WTC11 (cell line): ENCODE data around the gene ABHD12. TPM values are rescaled to one million over a fixed set of nuclear protein-coding genes. Genes with fewer than 3 reads are reported as not detected.

Experiments used
- ATAC-seq: fragments of 200-7000 bp; cut with Tn5 transposase; 2 replicates; pipeline ENCODE4 v1.10.0; 2021; ENCODE audit warnings: mild to moderate bottlenecking, moderate library complexity
- CTCF ChIA-PET: fragments of 300-600 bp; sonication (Branson Sonifier 250); formaldehyde crosslinking; loops from one replicate; lab custom pipeline; 2021; ENCODE audit warnings: antibody characterized with exemption; lab: Charles Lee
- POLR2A ChIA-PET: fragments of 350-600 bp; sonication (Branson Sonifier 250); formaldehyde crosslinking; loops from one replicate; lab custom pipeline; 2021; ENCODE audit warnings: antibody characterized with exemption; lab: Charles Lee
- DNase-seq: peaks from one replicate; pipeline ENCODE4 v3.0.0; 2021; ENCODE audit warnings: low spot score
- H3K27ac Mint-ChIP-seq: 2 replicates; pipeline ENCODE4 v1.8.0; 2021; ENCODE audit warnings: mixed read lengths
- H3K27me3 Mint-ChIP-seq: 2 replicates; pipeline ENCODE4 v1.8.0; 2021; ENCODE audit warnings: low read depth, mild to moderate bottlenecking, moderate library complexity, mixed read lengths
- H3K36me3 Mint-ChIP-seq: 2 replicates; pipeline ENCODE4 v1.8.0; 2021; ENCODE audit warnings: mixed read lengths
- H3K4me1 Mint-ChIP-seq: 2 replicates; pipeline ENCODE4 v1.8.0; 2022; ENCODE audit warnings: mixed read lengths
- H3K4me3 Mint-ChIP-seq: 2 replicates; pipeline ENCODE4 v1.8.0; 2021; ENCODE audit warnings: mild to moderate bottlenecking, moderate library complexity, mixed read lengths
- H3K9me3 Mint-ChIP-seq: 2 replicates; pipeline ENCODE4 v1.8.0; 2021; ENCODE audit warnings: mixed read lengths
- ATF1 ChIP-seq: sonication (generic); formaldehyde crosslinking; IDR thresholded peaks from 2 replicates; pipeline ENCODE4 v1.8.1; 2023; ENCODE audit warnings: mild to moderate bottlenecking, moderate library complexity, missing genetic modification reagents
- ESRRA ChIP-seq: sonication (generic); formaldehyde crosslinking; IDR thresholded peaks from 2 replicates; pipeline ENCODE4 v1.8.1; 2022; ENCODE audit warnings: mild to moderate bottlenecking, missing genetic modification reagents, borderline replicate concordance
- MXD4 ChIP-seq: fragments of 250-450 bp; sonication (Bioruptor Pico); IDR thresholded peaks from 2 replicates; pipeline ENCODE4 v1.8.0; 2021; ENCODE audit warnings: mild to moderate bottlenecking, moderate library complexity, borderline replicate concordance
- NFE2L1 ChIP-seq: sonication (generic); formaldehyde crosslinking; IDR thresholded peaks from 2 replicates; pipeline ENCODE4 v1.8.1; 2023; ENCODE audit warnings: missing genetic modification reagents
- NFYB ChIP-seq: sonication (generic); formaldehyde crosslinking; conservative IDR thresholded peaks from 2 replicates; pipeline ENCODE4 v1.8.0; 2022; ENCODE audit warnings: low read depth, missing genetic modification reagents
- NR1H2 ChIP-seq: sonication (generic); formaldehyde crosslinking; IDR thresholded peaks from 2 replicates; pipeline ENCODE4 v1.9.0; 2021; ENCODE audit warnings: mild to moderate bottlenecking, moderate library complexity, missing genetic modification reagents
- NR2C2 ChIP-seq: sonication (generic); formaldehyde crosslinking; IDR thresholded peaks from 2 replicates; pipeline ENCODE4 v1.8.0; 2022; ENCODE audit warnings: mild to moderate bottlenecking, missing genetic modification reagents
- NR3C1 ChIP-seq: sonication (generic); formaldehyde crosslinking; conservative IDR thresholded peaks from 2 replicates; pipeline ENCODE4 v1.8.1; 2023; ENCODE audit warnings: low read depth, mild to moderate bottlenecking, missing genetic modification reagents
- ZNF671 ChIP-seq: fragments of 250-450 bp; sonication (Bioruptor Pico); IDR thresholded peaks from 2 replicates; pipeline ENCODE4 v1.8.0; 2021; ENCODE audit warnings: mild to moderate bottlenecking
- total RNA-seq: library from RNA; stranded (reverse); gene quantifications from 3 replicates; pipeline ENCODE4 v1.2.3, GENCODE V29; 2021
- TF ChIP-seq, protein P1 (sequence below): sonication (generic); formaldehyde crosslinking; IDR thresholded peaks from 2 replicates; pipeline ENCODE4 v1.8.1; 2023; ENCODE audit warnings: mild to moderate bottlenecking, missing genetic modification reagents, borderline replicate concordance
- TF ChIP-seq, protein P2 (sequence below): sonication (generic); formaldehyde crosslinking; IDR thresholded peaks from 2 replicates; pipeline ENCODE4 v1.8.0; 2023; ENCODE audit warnings: mild to moderate bottlenecking, missing genetic modification reagents
- TF ChIP-seq, protein P3 (sequence below): sonication (generic); formaldehyde crosslinking; IDR thresholded peaks from 2 replicates; pipeline ENCODE4 v1.8.1; 2023; ENCODE audit warnings: mild to moderate bottlenecking, missing genetic modification reagents, moderate library complexity
- TF ChIP-seq, protein P4 (sequence below): sonication (generic); formaldehyde crosslinking; IDR thresholded peaks from 2 replicates; pipeline ENCODE4 v1.8.1; 2022; ENCODE audit warnings: mild to moderate bottlenecking, moderate library complexity, missing genetic modification reagents
- TF ChIP-seq, protein P5 (sequence below): sonication (generic); formaldehyde crosslinking; IDR thresholded peaks from 2 replicates; pipeline ENCODE4 v1.8.0; 2023; ENCODE audit warnings: missing genetic modification reagents
- TF ChIP-seq, protein P6 (sequence below): sonication (generic); formaldehyde crosslinking; conservative IDR thresholded peaks from 2 replicates; pipeline ENCODE4 v1.8.1; 2023; ENCODE audit warnings: mild to moderate bottlenecking, low read depth, missing genetic modification reagents, moderate library complexity

Gene ABHD12
- total RNA-seq, 1 experiment from 2014 or later = 63.1 TPM

DNA sequence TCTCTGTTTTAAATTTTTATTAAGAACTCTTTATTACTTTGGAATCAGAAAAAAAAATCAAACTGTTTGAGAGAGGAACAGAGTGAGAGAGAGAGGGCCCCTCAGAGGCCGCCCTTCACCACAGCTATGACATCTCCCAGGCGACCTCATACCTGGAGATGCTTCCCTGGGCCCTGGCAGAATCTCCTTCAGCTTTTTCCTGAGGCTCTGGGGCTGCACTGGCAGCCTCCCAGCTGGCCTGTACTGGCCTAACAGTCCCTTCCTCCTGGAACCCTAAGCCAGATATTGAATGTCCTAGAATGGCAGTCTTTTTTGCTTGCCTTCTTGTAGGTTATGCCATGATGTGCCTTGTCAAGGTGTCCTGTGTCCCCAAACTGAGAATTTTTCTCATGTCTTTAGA, 13.7 kb downstream of the ABHD12 start (continued):
- TF ChIP-seq, protein P1, sequence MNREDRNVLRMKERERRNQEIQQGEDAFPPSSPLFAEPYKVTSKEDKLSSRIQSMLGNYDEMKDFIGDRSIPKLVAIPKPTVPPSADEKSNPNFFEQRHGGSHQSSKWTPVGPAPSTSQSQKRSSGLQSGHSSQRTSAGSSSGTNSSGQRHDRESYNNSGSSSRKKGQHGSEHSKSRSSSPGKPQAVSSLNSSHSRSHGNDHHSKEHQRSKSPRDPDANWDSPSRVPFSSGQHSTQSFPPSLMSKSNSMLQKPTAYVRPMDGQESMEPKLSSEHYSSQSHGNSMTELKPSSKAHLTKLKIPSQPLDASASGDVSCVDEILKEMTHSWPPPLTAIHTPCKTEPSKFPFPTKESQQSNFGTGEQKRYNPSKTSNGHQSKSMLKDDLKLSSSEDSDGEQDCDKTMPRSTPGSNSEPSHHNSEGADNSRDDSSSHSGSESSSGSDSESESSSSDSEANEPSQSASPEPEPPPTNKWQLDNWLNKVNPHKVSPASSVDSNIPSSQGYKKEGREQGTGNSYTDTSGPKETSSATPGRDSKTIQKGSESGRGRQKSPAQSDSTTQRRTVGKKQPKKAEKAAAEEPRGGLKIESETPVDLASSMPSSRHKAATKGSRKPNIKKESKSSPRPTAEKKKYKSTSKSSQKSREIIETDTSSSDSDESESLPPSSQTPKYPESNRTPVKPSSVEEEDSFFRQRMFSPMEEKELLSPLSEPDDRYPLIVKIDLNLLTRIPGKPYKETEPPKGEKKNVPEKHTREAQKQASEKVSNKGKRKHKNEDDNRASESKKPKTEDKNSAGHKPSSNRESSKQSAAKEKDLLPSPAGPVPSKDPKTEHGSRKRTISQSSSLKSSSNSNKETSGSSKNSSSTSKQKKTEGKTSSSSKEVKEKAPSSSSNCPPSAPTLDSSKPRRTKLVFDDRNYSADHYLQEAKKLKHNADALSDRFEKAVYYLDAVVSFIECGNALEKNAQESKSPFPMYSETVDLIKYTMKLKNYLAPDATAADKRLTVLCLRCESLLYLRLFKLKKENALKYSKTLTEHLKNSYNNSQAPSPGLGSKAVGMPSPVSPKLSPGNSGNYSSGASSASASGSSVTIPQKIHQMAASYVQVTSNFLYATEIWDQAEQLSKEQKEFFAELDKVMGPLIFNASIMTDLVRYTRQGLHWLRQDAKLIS (CRISPR knock-in tag) = no peak
- TF ChIP-seq, protein P2, sequence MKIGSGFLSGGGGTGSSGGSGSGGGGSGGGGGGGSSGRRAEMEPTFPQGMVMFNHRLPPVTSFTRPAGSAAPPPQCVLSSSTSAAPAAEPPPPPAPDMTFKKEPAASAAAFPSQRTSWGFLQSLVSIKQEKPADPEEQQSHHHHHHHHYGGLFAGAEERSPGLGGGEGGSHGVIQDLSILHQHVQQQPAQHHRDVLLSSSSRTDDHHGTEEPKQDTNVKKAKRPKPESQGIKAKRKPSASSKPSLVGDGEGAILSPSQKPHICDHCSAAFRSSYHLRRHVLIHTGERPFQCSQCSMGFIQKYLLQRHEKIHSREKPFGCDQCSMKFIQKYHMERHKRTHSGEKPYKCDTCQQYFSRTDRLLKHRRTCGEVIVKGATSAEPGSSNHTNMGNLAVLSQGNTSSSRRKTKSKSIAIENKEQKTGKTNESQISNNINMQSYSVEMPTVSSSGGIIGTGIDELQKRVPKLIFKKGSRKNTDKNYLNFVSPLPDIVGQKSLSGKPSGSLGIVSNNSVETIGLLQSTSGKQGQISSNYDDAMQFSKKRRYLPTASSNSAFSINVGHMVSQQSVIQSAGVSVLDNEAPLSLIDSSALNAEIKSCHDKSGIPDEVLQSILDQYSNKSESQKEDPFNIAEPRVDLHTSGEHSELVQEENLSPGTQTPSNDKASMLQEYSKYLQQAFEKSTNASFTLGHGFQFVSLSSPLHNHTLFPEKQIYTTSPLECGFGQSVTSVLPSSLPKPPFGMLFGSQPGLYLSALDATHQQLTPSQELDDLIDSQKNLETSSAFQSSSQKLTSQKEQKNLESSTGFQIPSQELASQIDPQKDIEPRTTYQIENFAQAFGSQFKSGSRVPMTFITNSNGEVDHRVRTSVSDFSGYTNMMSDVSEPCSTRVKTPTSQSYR (CRISPR knock-in tag) = no peak
- TF ChIP-seq NFYB (CRISPR knock-in tag) = no peak
- TF ChIP-seq, protein P3, sequence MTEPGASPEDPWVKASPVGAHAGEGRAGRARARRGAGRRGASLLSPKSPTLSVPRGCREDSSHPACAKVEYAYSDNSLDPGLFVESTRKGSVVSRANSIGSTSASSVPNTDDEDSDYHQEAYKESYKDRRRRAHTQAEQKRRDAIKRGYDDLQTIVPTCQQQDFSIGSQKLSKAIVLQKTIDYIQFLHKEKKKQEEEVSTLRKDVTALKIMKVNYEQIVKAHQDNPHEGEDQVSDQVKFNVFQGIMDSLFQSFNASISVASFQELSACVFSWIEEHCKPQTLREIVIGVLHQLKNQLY = no peak
- TF ChIP-seq, protein P4, sequence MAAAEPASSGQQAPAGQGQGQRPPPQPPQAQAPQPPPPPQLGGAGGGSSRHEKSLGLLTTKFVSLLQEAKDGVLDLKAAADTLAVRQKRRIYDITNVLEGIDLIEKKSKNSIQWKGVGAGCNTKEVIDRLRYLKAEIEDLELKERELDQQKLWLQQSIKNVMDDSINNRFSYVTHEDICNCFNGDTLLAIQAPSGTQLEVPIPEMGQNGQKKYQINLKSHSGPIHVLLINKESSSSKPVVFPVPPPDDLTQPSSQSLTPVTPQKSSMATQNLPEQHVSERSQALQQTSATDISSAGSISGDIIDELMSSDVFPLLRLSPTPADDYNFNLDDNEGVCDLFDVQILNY = no peak
- TF ChIP-seq NR2C2 (CRISPR knock-in tag) = no peak
- TF ChIP-seq ZNF671 (CRISPR knock-in tag) = no peak
- no peak for TF ChIP-seq MXD4 (CRISPR knock-in tag)
- no peak for TF ChIP-seq ESRRA (CRISPR knock-in tag)
- no peak for TF ChIP-seq NR1H2 (CRISPR knock-in tag)
- no peak for TF ChIP-seq NFE2L1 (CRISPR knock-in tag)

DNA sequence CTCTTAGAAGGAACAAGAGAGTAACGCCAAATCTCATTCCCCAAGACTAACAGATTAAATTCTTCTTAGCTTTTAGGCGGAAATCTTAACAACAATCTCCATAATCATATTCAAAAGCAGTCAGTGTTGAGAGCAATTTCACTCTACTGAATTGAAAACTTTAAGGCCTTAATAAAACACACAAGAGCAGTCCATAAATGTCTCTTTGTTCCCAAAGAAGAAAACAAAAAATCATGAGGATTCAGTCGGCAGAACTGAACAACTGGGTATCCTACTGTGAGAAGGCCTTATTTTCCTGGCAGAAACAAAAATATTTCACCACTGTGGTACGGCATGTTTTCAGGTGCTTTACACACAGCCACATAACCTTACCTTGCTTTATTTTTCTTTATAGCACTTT, 14.4 kb downstream of the ABHD12 start:
- ChIA-PET POLR2A (no interaction called here), CTCF (no interaction called here)
- peaks cover 10% of the 10 kb centered on the region for H3K4me1 Mint-ChIP-seq
- no peaks in the 10 kb centered on the region for H3K27me3 Mint-ChIP-seq
- no peak for DNase-seq
- H3K4me3 Mint-ChIP-seq = no peak overlapping the region
- H3K9me3 Mint-ChIP-seq = peaks cover 17% of the 10 kb centered on the region
- ATAC-seq = no peak
- no peak overlapping the region for H3K27ac Mint-ChIP-seq
- peaks cover 31% of the 10 kb centered on the region for H3K36me3 Mint-ChIP-seq
- no peak for TF ChIP-seq MXD4 (CRISPR knock-in tag)
- TF ChIP-seq, protein P5, sequence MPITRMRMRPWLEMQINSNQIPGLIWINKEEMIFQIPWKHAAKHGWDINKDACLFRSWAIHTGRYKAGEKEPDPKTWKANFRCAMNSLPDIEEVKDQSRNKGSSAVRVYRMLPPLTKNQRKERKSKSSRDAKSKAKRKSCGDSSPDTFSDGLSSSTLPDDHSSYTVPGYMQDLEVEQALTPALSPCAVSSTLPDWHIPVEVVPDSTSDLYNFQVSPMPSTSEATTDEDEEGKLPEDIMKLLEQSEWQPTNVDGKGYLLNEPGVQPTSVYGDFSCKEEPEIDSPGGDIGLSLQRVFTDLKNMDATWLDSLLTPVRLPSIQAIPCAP (CRISPR knock-in tag) = no peak
- no peak for TF ChIP-seq ATF1
- TF ChIP-seq, protein P6, sequence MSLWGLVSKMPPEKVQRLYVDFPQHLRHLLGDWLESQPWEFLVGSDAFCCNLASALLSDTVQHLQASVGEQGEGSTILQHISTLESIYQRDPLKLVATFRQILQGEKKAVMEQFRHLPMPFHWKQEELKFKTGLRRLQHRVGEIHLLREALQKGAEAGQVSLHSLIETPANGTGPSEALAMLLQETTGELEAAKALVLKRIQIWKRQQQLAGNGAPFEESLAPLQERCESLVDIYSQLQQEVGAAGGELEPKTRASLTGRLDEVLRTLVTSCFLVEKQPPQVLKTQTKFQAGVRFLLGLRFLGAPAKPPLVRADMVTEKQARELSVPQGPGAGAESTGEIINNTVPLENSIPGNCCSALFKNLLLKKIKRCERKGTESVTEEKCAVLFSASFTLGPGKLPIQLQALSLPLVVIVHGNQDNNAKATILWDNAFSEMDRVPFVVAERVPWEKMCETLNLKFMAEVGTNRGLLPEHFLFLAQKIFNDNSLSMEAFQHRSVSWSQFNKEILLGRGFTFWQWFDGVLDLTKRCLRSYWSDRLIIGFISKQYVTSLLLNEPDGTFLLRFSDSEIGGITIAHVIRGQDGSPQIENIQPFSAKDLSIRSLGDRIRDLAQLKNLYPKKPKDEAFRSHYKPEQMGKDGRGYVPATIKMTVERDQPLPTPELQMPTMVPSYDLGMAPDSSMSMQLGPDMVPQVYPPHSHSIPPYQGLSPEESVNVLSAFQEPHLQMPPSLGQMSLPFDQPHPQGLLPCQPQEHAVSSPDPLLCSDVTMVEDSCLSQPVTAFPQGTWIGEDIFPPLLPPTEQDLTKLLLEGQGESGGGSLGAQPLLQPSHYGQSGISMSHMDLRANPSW (CRISPR knock-in tag) = no peak
- TF ChIP-seq NR3C1 = no peak
